Urinary bladder (tissue), 4 donors: ENCODE data around the gene ZNF547. TPM values are rescaled to one million over a fixed set of nuclear protein-coding genes. Genes with fewer than 3 reads are reported as not detected.

Experiments
- DNase-seq: peaks from one replicate; pipeline ENCODE4 v3.0.0-alpha.2; 2015; ENCODE audit errors: extremely low spot score
- H3K27ac ChIP-seq: one replicate; pipeline ENCODE4 v1.5.1; 2013; ENCODE audit warnings: low read depth, mild to moderate bottlenecking, moderate library complexity
- H3K36me3 ChIP-seq: one replicate; pipeline ENCODE4 v1.6.1; 2013; ENCODE audit warnings: mild to moderate bottlenecking, moderate library complexity; ENCODE audit not compliant: insufficient read depth
- H3K4me1 ChIP-seq: one replicate; pipeline ENCODE4 v1.6.1; 2013; ENCODE audit warnings: mild to moderate bottlenecking, moderate library complexity; ENCODE audit not compliant: insufficient read depth
- H3K4me3 ChIP-seq: one replicate; pipeline ENCODE4 v1.5.1; 2013; ENCODE audit warnings: low read depth, low read length
- WGBS: extraction: QIAGEN DNeasy Blood & Tissue Kit; methylation state at CpG from one replicate; pipeline ENCODE4 v1.1.7; 2013; 5-methylcytosine and 5-hydroxymethylcytosine counted together
- polyA plus RNA-seq: library from polyadenylated mRNA; stranded (reverse); fragments of 200-250 nt; gene quantifications from one replicate; pipeline ENCODE4 v1.2.3, GENCODE V29; 2013
- total RNA-seq: library from RNA; depleted of rRNA; stranded (reverse); fragments of >200 nt; gene quantifications from one replicate; pipeline ENCODE4 v1.2.3, GENCODE V29; 2014
- donor health status: healthy with polysubstance abuse.
- donor health status: healthy.

Gene ZNF547
- total RNA-seq (6.1 TPM), polyA plus RNA-seq (1.8 TPM)

DNA sequence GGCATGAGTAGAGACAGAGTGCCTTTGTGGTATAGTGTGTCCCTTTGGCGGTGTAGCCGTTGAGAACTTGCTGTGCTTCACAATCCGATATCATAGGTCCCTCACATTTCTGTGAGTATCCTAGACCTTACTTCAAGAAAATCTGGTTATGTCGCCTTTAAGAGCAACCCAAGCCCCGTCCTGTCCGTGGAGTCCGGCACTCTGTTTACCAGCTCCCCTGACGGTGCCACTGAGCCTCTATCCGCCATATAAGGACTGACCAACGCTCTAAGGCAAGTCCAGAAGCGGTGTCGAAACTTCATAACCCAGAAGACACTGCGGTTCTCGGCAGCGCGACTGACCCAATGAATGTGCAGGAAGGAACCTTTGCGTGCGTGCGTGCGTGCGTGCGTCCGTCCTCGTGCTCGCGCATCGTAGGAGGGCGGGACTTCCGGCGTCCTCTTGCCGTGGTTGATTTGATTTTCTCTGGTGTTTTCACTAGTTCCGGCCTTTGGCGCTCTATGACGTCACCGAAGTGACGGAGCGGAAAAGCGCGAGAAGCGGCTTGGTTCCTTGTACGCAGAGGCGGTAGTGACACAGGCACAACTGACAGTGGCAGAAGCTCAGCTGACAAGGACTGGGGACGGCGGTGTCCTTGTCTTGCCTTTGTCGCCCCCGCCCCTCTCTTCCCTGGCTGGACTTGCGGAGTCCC, at the start of gene ZNF547, which contains the start of gene TRAPPC2B:
ZNF547 (plus strand) TSS at position 555 of the 691 bp plus-strand sequence. CDS start 5,005 bp downstream, outside the sequence.
TRAPPC2B (plus strand) TSS at position 555 of the 691 bp plus-strand sequence. CDS start 1,283 bp downstream, outside the sequence.
- Histone ChIP-seq H3K27ac (peak within 1 kb of the TSS; percentile 91), H3K4me1 (no peaks in the 10 kb centered on the region), H3K36me3 (peaks cover under 1% of the 10 kb centered on the region), H3K4me3 (peak within 1 kb of the TSS; percentile 63)
- peak; percentile 99 for DNase-seq
- under 1% methylated on average over 47 of the region's 47 CpGs for WGBS

DNA sequence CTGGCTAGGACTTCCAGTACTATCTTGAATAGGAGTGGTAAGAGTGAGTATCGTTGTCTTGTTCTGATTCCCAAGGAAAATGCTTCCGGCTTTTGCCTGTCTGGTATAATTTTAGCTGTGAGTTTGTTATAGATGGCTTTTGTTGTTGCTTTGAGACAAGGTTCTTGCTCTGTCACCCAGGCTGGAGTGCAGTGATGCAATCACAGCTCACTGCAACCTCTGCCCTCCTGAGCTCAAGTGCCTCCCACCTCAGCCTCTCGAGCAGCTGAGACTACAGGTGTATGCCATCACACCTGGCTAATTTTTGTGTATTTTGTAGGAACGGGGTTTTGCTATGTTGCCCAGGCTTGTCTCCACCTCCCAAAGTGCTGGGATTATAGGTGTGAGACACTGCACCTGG, 49.2 kb upstream of the ZNF547 start:
- H3K36me3 ChIP-seq, result no peaks in the 10 kb centered on the region
- no peak overlapping the region for H3K27ac ChIP-seq
- H3K4me3 ChIP-seq, result no peak overlapping the region
- H3K4me1 ChIP-seq, result no peaks in the 10 kb centered on the region
- 78% methylated on average over 4 of the region's 4 CpGs for WGBS
- DNase-seq, result no peak

DNA sequence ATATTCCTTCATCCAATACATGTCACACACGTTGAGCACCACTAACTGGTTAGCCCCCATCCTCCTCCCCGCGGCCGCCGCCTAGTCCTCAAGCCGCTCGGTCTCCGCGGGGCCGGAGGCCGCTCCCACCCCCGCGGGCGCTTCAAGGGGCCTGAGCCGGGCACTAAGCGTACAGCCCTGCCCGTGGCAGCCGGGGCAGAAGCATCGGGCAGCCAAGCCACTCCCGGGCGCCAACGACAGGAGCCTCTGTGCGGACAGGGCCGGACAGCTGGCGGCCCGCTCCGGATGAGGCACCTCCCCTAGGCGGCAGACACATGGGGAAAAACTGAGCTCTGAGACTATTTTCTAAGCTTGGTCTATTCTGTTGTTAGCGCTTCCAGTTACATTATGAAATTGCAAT, 45.8 kb upstream of the ZNF547 start:
- no peak overlapping the region for H3K4me3 ChIP-seq
- no peak for DNase-seq

GRCh38 chr19:57319869-57320179, 43.5 kb upstream of the ZNF547 start:
- DNase-seq, result no peak
- H3K4me3 ChIP-seq, result peak overlapping the region; percentile 69
- no peaks in the 10 kb centered on the region for H3K4me1 ChIP-seq
- H3K36me3 ChIP-seq, result peaks cover 4% of the 10 kb centered on the region
- no peak overlapping the region for H3K27ac ChIP-seq
- 3% methylated on average over 1 of the region's 1 CpG for WGBS

More for the DNA sequence above, 45.8 kb upstream of the ZNF547 start:
- Histone ChIP-seq H3K36me3 (no peaks in the 10 kb centered on the region), H3K27ac (no peak overlapping the region), H3K4me1 (no peaks in the 10 kb centered on the region)
- 10% methylated on average over 29 of the region's 29 CpGs for WGBS

DNA sequence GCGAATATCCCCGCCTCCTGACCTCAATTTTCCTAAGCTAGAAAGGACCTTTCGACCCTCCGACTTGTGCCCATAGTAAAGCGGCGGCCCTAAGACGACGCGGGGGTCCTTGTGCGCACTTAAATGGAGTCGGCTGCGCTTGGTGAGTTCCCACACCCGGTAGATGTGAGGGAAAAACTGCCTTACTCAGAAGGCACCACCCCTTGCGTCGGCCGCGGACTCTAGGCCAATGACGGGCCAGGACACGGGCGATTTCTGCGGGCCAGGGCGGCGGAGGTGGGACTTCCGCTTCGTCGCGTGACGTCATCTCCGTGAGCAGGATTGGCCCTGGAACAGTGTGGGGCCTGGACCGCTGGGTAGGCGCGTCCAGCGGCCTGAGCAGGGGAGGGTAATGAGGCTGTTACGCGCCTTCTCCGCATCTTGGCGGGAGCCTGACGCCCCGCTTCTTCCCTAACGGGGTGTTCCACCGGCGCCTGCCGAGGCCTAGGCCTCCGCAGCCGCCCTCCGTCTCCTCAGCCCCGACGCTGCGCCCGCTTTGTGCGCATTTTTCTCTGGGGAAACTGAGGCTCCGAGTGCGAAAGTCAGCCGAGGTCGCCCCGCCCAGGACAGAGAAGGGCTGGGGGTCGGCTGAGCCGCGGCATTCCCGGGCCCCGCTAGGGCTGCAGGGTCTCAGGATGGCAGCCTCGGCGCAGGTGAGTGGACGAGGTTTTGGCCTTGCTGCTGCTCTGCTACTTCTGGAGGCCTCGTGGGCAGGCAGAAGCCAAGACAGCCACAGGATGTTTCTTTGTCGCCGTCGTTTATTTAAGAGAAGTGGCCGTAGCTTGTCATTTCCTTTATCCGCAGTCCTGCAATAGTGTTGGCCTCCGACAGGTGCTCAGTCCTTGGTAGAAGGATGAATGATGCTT, 42.9 kb upstream of the ZNF547 start, which contains the start of gene ZNF543:
ZNF543 (plus strand) TSS at position 293 of the 905 bp plus-strand sequence; CDS start at position 675, 382 bp downstream.
- DNase-seq, result peak; percentile 93
- H3K36me3 ChIP-seq, result peaks cover 7% of the 10 kb centered on the region
- WGBS, result under 1% methylated on average over 71 of the region's 71 CpGs
- H3K4me1 ChIP-seq, result no peaks in the 10 kb centered on the region
- H3K27ac ChIP-seq, result peak within 1 kb of the TSS; percentile 60
- H3K4me3 ChIP-seq, result peak within 1 kb of the TSS; percentile 69

GRCh38 chr19:57321116-57321515, 42.2 kb upstream of the ZNF547 start:
- peak overlapping the region; percentile 69 for H3K4me3 ChIP-seq
- no peak for DNase-seq
- peaks cover 7% of the 10 kb centered on the region for H3K36me3 ChIP-seq
- 32% methylated on average over 8 of the region's 8 CpGs for WGBS
- no peaks in the 10 kb centered on the region for H3K4me1 ChIP-seq
- no peak overlapping the region for H3K27ac ChIP-seq

DNA sequence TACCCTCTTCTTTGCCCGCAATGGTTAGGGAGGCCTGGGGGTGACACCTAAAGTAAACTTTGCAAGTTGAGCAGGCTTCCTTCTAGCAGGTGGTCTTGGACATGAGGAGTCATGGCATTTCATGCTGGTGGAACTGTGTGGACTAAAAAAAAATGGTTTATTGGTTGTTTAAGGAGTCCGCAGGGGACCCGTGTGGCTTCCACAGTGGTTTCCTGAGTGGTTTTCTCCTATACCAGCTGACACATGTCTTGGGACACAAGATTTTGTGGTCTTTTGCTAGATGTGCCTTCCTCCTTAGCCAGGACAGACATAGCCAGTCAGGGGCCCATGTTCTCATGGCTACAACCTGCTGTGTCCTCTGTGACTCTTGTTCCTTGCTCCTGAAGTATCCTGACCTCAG, 41.6 kb upstream of the ZNF547 start:
- whole genome bisulfite sequencing, result 76% methylated on average over 3 of the region's 3 CpGs
- H3K36me3 ChIP-seq, result peaks cover 11% of the 10 kb centered on the region
- H3K4me1 ChIP-seq, result no peaks in the 10 kb centered on the region
- no peak for DNase-seq
- no peak overlapping the region for H3K27ac ChIP-seq
- H3K4me3 ChIP-seq, result no peak overlapping the region

DNA sequence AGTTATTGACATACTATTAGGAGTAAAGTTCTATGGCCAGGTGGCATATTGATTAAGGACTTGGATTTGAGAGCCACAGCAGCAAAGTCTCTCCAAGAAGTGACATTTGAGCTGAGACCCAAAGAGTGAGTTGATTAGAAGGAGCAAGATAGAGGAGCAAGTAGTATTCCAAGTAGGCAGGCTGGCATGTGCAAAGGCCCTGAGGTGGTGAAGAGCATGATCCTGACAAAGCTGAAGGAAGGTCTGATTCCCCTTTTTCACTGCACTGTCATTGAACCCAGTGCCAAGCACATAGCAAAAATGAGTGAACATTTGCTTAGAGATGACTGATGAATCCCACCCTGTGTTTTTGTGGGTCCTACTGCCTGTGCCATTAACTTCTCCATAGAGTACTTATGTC, 38.4 kb upstream of the ZNF547 start:
- DNase-seq, result no peak
- peaks cover 15% of the 10 kb centered on the region for H3K36me3 ChIP-seq

GRCh38 chr19:57327993-57328392, 35.4 kb upstream of the ZNF547 start:
- H3K4me1 ChIP-seq, result no peaks in the 10 kb centered on the region
- peaks cover 15% of the 10 kb centered on the region for H3K36me3 ChIP-seq
- H3K27ac ChIP-seq, result no peak overlapping the region
- WGBS, result 95% methylated on average over 8 of the region's 8 CpGs
- no peak overlapping the region for H3K4me3 ChIP-seq
- no peak for DNase-seq

More for the DNA sequence above, 38.4 kb upstream of the ZNF547 start:
- no peak overlapping the region for H3K4me3 ChIP-seq
- no peaks in the 10 kb centered on the region for H3K4me1 ChIP-seq
- no peak overlapping the region for H3K27ac ChIP-seq

GRCh38 chr19:57334191-57334590, 29.2 kb upstream of the ZNF547 start:
- WGBS, result 54% methylated on average over 4 of the region's 4 CpGs
- no peak overlapping the region for H3K4me3 ChIP-seq
- no peaks in the 10 kb centered on the region for H3K4me1 ChIP-seq
- H3K36me3 ChIP-seq, result no peaks in the 10 kb centered on the region
- H3K27ac ChIP-seq, result no peak overlapping the region
- peak; percentile 47 for DNase-seq

GRCh38 chr19:57338877-57339276, 24.5 kb upstream of the ZNF547 start:
- Histone ChIP-seq H3K36me3 (no peaks in the 10 kb centered on the region), H3K4me1 (no peaks in the 10 kb centered on the region), H3K27ac (no peak overlapping the region), H3K4me3 (no peak overlapping the region)
- 29% methylated on average over 3 of the region's 3 CpGs for WGBS
- DNase-seq, result no peak

- Histone ChIP-seq H3K36me3 (no peaks in the 10 kb centered on the region), H3K4me1 (no peaks in the 10 kb centered on the region), H3K27ac (no peak overlapping the region), H3K4me3 (no peak overlapping the region)
- no peak for DNase-seq
- WGBS, result 64% methylated on average over 6 of the region's 6 CpGs
Observed at GRCh38 chr19:57342582-57342981, 20.8 kb upstream of the ZNF547 start.

DNA sequence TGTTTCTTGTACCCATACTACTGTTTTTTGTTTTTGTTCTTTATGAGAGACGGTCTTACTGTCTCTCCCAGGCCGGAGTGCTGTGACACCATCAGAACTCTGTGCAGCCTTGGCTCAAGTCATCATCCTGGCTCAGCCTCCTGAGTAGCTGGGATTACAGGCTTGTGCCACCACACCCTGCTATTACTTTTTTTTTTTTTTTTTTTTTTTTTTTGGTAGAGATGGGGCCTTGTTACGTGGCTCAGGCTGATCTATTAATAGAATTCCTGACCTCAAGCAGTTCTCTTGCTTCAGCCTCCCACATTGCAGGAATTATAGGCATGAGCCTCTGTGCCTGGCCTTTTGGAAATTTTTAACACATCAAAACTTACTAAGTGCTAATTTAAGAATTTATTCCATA, 15.2 kb upstream of the ZNF547 start:
- Histone ChIP-seq H3K4me1 (no peaks in the 10 kb centered on the region), H3K4me3 (no peak overlapping the region), H3K36me3 (no peaks in the 10 kb centered on the region), H3K27ac (no peak overlapping the region)
- 53% methylated on average over 3 of the region's 3 CpGs for WGBS
- no peak for DNase-seq
